ENCODE measurements around the gene MRPL46. TPM values are rescaled to one million over a fixed set of nuclear protein-coding genes. Genes with fewer than 3 reads are reported as not detected.
"Not testable (repeated sequence)": the region's sequence is repeated elsewhere in the genome, so short reads cannot be mapped to it uniquely, and the experiment has no call there.

Gene MRPL46
- total and polyA plus RNA-seq, 12 donors: 36.4 to 108 (median 80.3) TPM

GRCh38 chr15:88476635-88477060 lies 9.5 kb upstream of the MRPL46 start:
- Histone ChIP-seq H3K27me3 (no peaks in the 10 kb centered on the region), H3K4me3 (no peak overlapping the region), H3K4me1 (peaks cover 0 to 19% (median 0%) of the 10 kb centered on the region in 9 donors), H3K36me3 (peaks cover 0 to 89% (median 27%) of the 10 kb centered on the region in 9 donors), H3K9me3 (no peaks in the 10 kb centered on the region), H3K27ac (peak overlapping the region in 4 of 10 donors; percentile 28 to 57 (median 46))
- intact Hi-C loops (cut with DNase I): loop anchor here (1.0 to 10.0 kb wide), 5 partner anchors 136 to 358 kb away; no protein-coding TSS in a partner anchor
- ATAC-seq (peak; percentile 62 to 87 (median 80)), DNase-seq (peak in 1 of 2 donors; percentile 33)
- TF ChIP-seq CTCF (IDR thresholded peaks at IDR 0.05): peak in 8 of 9 donors; percentile 42 to 65 (median 52)
- 50 to 57% methylated on average over 8 of the region's 8 CpGs for WGBS, 2 donors

GRCh38 chr15:88473661-88474293 lies 6.6 kb upstream of the MRPL46 start:
- H3K27me3 ChIP-seq, ATAC-seq, H3K4me3 ChIP-seq, H3K9me3 ChIP-seq, DNase-seq, H3K27ac ChIP-seq: not testable (repeated sequence)
- Histone ChIP-seq H3K4me1 (peaks cover 0 to 28% (median 5%) of the 10 kb centered on the region in 9 donors), H3K36me3 (peaks cover 0 to 93% (median 27%) of the 10 kb centered on the region in 9 donors)
- WGBS, 2 donors: 97 to 98% methylated on average over 4 of the region's 4 CpGs
- intact Hi-C loops (cut with DNase I): loop anchor here in 4 of 10 donors (5.0 to 10.0 kb wide), 2 partner anchors 359 to 361 kb away; no protein-coding TSS in a partner anchor

GRCh38 chr15:88472225-88472624 lies 5.0 kb upstream of the MRPL46 start:
- WGBS, 2 donors: 87 to 93% methylated on average over 4 of the region's 4 CpGs
- intact Hi-C loops (cut with DNase I): loop anchor here in 4 of 10 donors (5.0 to 10.0 kb wide), 2 partner anchors 360 to 363 kb away; no protein-coding TSS in a partner anchor
- H3K9me3 ChIP-seq: no peaks in the 10 kb centered on the region
- no peak for DNase-seq
- TF ChIP-seq CTCF (IDR thresholded peaks at IDR 0.05): no peak
- H3K27ac ChIP-seq: no peak overlapping the region
- peaks cover 0 to 37% (median 13%) of the 10 kb centered on the region in 9 donors for H3K4me1 ChIP-seq
- H3K27me3 ChIP-seq: no peaks in the 10 kb centered on the region
- peaks cover 0 to 77% (median 23%) of the 10 kb centered on the region in 9 donors for H3K36me3 ChIP-seq
- H3K4me3 ChIP-seq: no peak overlapping the region
- ATAC-seq: no peak

GRCh38 chr15:88470625-88471372 lies 3.6 kb upstream of the MRPL46 start:
- Histone ChIP-seq H3K36me3 (peaks cover 0 to 63% (median 23%) of the 10 kb centered on the region in 9 donors), H3K27me3 (no peaks in the 10 kb centered on the region), H3K9me3 (no peaks in the 10 kb centered on the region), H3K27ac (no peak overlapping the region), H3K4me3 (no peak overlapping the region), H3K4me1 (peaks cover 5 to 38% (median 22%) of the 10 kb centered on the region in 9 donors)
- TF ChIP-seq CTCF (IDR thresholded peaks at IDR 0.05): no peak
- no peak for DNase-seq
- intact Hi-C loops (cut with DNase I): loop anchor here in 4 of 10 donors (5.0 to 10.0 kb wide), 2 partner anchors 362 to 364 kb away; no protein-coding TSS in a partner anchor
- WGBS, 2 donors: 92% methylated on average over 6 of the region's 6 CpGs
- no peak for ATAC-seq
